GM23338 (cell line): ENCODE measurements around the gene ACOXL. TPM values are rescaled to one million over a fixed set of nuclear protein-coding genes. Genes with fewer than 3 reads are reported as not detected.

Source experiments
- ATAC-seq: fragments of 200-7000 bp; cut with Tn5 transposase; 3 replicates; pipeline ENCODE4 v1.9.1; 2020
- DNase-seq: peaks from one replicate; pipeline ENCODE4 v3.0.0-alpha.2; 2015; ENCODE audit warnings: low spot score
- H2AFZ ChIP-seq: fragments of 200-600 bp; sonication (generic); 2 replicates; pipeline ENCODE4 v1.8.0; 2016; ENCODE audit warnings: antibody characterized with exemption, mild to moderate bottlenecking, moderate library complexity
- H3F3A ChIP-seq: fragments of 200-600 bp; sonication (generic); replicated peaks from 2 replicates; pipeline ENCODE4 v1.8.0; 2017; ENCODE audit warnings: antibody characterized with exemption, mixed run types, low read depth
- H3K27ac ChIP-seq: fragments of 200-600 bp; sonication (generic); 2 replicates; pipeline ENCODE4 v1.6.1; 2016; ENCODE audit warnings: low read depth
- H3K27me3 ChIP-seq: fragments of 200-600 bp; sonication (generic); 2 replicates; pipeline ENCODE4 v1.8.0; 2016; ENCODE audit warnings: mild to moderate bottlenecking, mixed run types, moderate library complexity; ENCODE audit not compliant: insufficient read depth
- H3K36me3 ChIP-seq: fragments of 200-600 bp; sonication (generic); 2 replicates; pipeline ENCODE4 v1.8.0; 2016; ENCODE audit warnings: mild to moderate bottlenecking; ENCODE audit not compliant: insufficient read depth
- H3K4me1 ChIP-seq: fragments of 200-600 bp; sonication (generic); 2 replicates; pipeline ENCODE4 v1.8.0; 2016; ENCODE audit warnings: mild to moderate bottlenecking, moderate library complexity; ENCODE audit not compliant: insufficient read depth
- H3K4me2 ChIP-seq: fragments of 200-600 bp; sonication (generic); 2 replicates; pipeline ENCODE4 v1.7.1; 2017; ENCODE audit warnings: mixed run types
- H3K4me3 ChIP-seq: fragments of 200-600 bp; sonication (generic); 2 replicates; pipeline ENCODE4 v1.6.1; 2016; ENCODE audit warnings: mixed run types
- H3K79me2 ChIP-seq: fragments of 200-600 bp; sonication (generic); replicated peaks from 2 replicates; pipeline ENCODE4 v1.8.0; 2017; ENCODE audit warnings: mild to moderate bottlenecking; ENCODE audit not compliant: insufficient read depth
- H3K9me2 ChIP-seq: fragments of 200-600 bp; sonication (generic); 2 replicates; pipeline ENCODE4 v1.8.0; 2017; ENCODE audit not compliant: insufficient read depth
- H4K20me1 ChIP-seq: fragments of 200-600 bp; sonication (generic); replicated peaks from 2 replicates; pipeline ENCODE4 v1.8.0; 2017; ENCODE audit warnings: mild to moderate bottlenecking; ENCODE audit not compliant: insufficient read depth
- H3K27ac Mint-ChIP-seq: 2 replicates; pipeline ENCODE4 v1.8.0; 2020; ENCODE audit warnings: inconsistent platforms, mild to moderate bottlenecking, moderate library complexity, mixed read lengths
- H3K27me3 Mint-ChIP-seq: 3 replicates; pipeline ENCODE4 v1.8.0; 2022; ENCODE audit warnings: low read depth, mild to moderate bottlenecking, moderate library complexity, mixed read lengths, inconsistent platforms; ENCODE audit not compliant: insufficient read depth, poor library complexity
- H3K36me3 Mint-ChIP-seq: 3 replicates; pipeline ENCODE4 v1.8.0; 2021; ENCODE audit warnings: low read depth, mild to moderate bottlenecking, inconsistent platforms, moderate library complexity, mixed read lengths
- H3K4me1 Mint-ChIP-seq: 3 replicates; pipeline ENCODE4 v1.8.0; 2020; ENCODE audit warnings: mild to moderate bottlenecking, inconsistent platforms, mixed read lengths
- H3K4me3 Mint-ChIP-seq: 3 replicates; pipeline ENCODE4 v1.8.0; 2021; ENCODE audit warnings: moderate library complexity, mild to moderate bottlenecking, inconsistent platforms, mixed read lengths
- H3K9me3 Mint-ChIP-seq: 3 replicates; pipeline ENCODE4 v1.8.0; 2020; ENCODE audit warnings: moderate library complexity, mild to moderate bottlenecking, inconsistent platforms, mixed read lengths
- CTCF ChIP-seq, 2 experiments: fragments of 200-600 bp in 1 of 2; sonication (generic) in 1 of 2; conservative IDR thresholded peaks; 2 replicates each; pipeline versions ENCODE4 v1.5.1 to v1.6.1; 2016 to 2017; ENCODE audit warnings: antibody characterized with exemption in 2 of 2, low read depth in 2 of 2, mild to moderate bottlenecking in 2 of 2, moderate library complexity in 1 of 2
- ETS1 ChIP-seq: IDR thresholded peaks from 2 replicates; pipeline ENCODE4 v1.6.1; 2016; ENCODE audit warnings: antibody characterized with exemption
- EZH2 ChIP-seq: fragments of 200-600 bp; sonication (generic); IDR thresholded peaks from one replicate; pipeline ENCODE4 v1.8.0; 2017; ENCODE audit warnings: antibody characterized with exemption, mild to moderate bottlenecking, low read depth; ENCODE audit not compliant: unreplicated experiment
- EZH2phosphoT487 ChIP-seq: fragments of 200-600 bp; sonication (generic); IDR thresholded peaks from one replicate; pipeline ENCODE4 v1.8.1; 2018; ENCODE audit warnings: antibody characterized with exemption; ENCODE audit not compliant: unreplicated experiment
- JUNB ChIP-seq: IDR thresholded peaks from one replicate; pipeline ENCODE4 v1.6.1; 2016; ENCODE audit warnings: antibody characterized with exemption; ENCODE audit not compliant: unreplicated experiment
- POLR2AphosphoS5 ChIP-seq: IDR thresholded peaks from 2 replicates; pipeline ENCODE4 v1.6.1; 2016; ENCODE audit warnings: antibody characterized with exemption, low read depth
- REST ChIP-seq: IDR thresholded peaks from one replicate; pipeline ENCODE4 v1.6.1; 2018; ENCODE audit warnings: antibody characterized with exemption; ENCODE audit not compliant: unreplicated experiment
- STAT1 ChIP-seq: IDR thresholded peaks from one replicate; pipeline ENCODE4 v1.6.1; 2016; ENCODE audit warnings: antibody characterized with exemption; ENCODE audit not compliant: unreplicated experiment
- ZNF114 ChIP-seq: fragments of 250-450 bp; sonication (Bioruptor Pico); IDR thresholded peaks from 2 replicates; pipeline ENCODE4 v1.5.0; 2020; ENCODE audit warnings: mild to moderate bottlenecking, moderate library complexity
- ZNF331 ChIP-seq: fragments of 250-450 bp; sonication (Bioruptor Pico); IDR thresholded peaks from 2 replicates; pipeline ENCODE4 v1.5.0; 2020; ENCODE audit warnings: low read depth, mild to moderate bottlenecking, moderate library complexity
- polyA plus RNA-seq: library from polyadenylated mRNA; unstranded; fragments of >200 nt; fragmentation: Nextera tagmentation; extraction: Ambion mirVana; gene quantifications from 2 replicates; pipeline ENCODE4 v1.2.1, GENCODE V29; 2016
- total RNA-seq: library from RNA; depleted of rRNA; stranded (reverse); fragments of >200 nt; shearing (Covaris generic); gene quantifications from 2 replicates; pipeline ENCODE4 v1.2.3, GENCODE V29; 2014

Gene ACOXL
- total and polyA plus RNA-seq, 2 experiments from 2014 or later = 9.0 to 14.7 TPM

- TF ChIP-seq ZNF114 (no peak), EZH2phosphoT487 (no peak), CTCF (conservative IDR thresholded peaks at IDR 0.05; ENCODE audit: low read depth in 2 of 2) (no peak), POLR2AphosphoS5 (no peak), ZNF331 (CRISPR knock-in tag) (no peak), REST (no peak), ETS1 (no peak), JUNB (no peak)
These were observed 57.3 kb downstream of the ACOXL start (continued) for GRCh38 chr2:110789706-110790105.

GRCh38 chr2:110790907-110791306 lies 58.5 kb downstream of the ACOXL start:
- Mint-ChIP-seq H3K4me1 (peaks cover 6% of the 10 kb centered on the region), H3K27me3 (peaks cover 6% of the 10 kb centered on the region), H3K4me3 (no peak overlapping the region), H3K27ac (no peak overlapping the region), H3K36me3 (peaks cover 11% of the 10 kb centered on the region), H3K9me3 (no peaks in the 10 kb centered on the region; the same call in 2 of the 3 replicates)
- no peak for TF ChIP-seq ZNF331 (CRISPR knock-in tag)
- no peak for TF ChIP-seq EZH2phosphoT487
- TF ChIP-seq STAT1 = no peak
- no peak for TF ChIP-seq EZH2
- no peak for TF ChIP-seq ETS1
- no peak for TF ChIP-seq ZNF114
- H4K20me1 ChIP-seq = no peaks in the 10 kb centered on the region
- ATAC-seq = no peak
- H3K9me2 ChIP-seq = peaks cover 4% of the 10 kb centered on the region
- H3K27me3 ChIP-seq = no peaks in the 10 kb centered on the region
- H3K79me2 ChIP-seq = no peaks in the 10 kb centered on the region
- H3K4me1 ChIP-seq = no peaks in the 10 kb centered on the region
- DNase-seq = no peak
- H3K4me2 ChIP-seq = no peak overlapping the region
- no peak overlapping the region for H3K4me3 ChIP-seq
- H3K27ac ChIP-seq = no peak overlapping the region
- no peak overlapping the region for H2AFZ ChIP-seq
- H3K36me3 ChIP-seq = no peaks in the 10 kb centered on the region; the same call in 1 of the 2 replicates
- no peaks in the 10 kb centered on the region for H3F3A ChIP-seq
